GM12864 (cell line): ENCODE measurements around the gene AFF4.
"Not testable (repeated sequence)": the region's sequence is repeated elsewhere in the genome, so short reads cannot be mapped to it uniquely, and the experiment has no call there.

Experiments
- DNase-seq: peaks from one replicate; pipeline ENCODE4 v3.0.0-alpha.2; 2011; ENCODE audit warnings: low read depth
- H3K4me3 ChIP-seq: 2 replicates; pipeline ENCODE4 v1.5.1; 2011; ENCODE audit warnings: mild to moderate bottlenecking, low read depth, low read length, control low read depth
- TF ChIP-seq, protein P1 (sequence below): IDR thresholded peaks from 2 replicates; pipeline ENCODE4 v1.5.1; 2011; ENCODE audit warnings: low read depth, mild to moderate bottlenecking, moderate library complexity, low read length, control low read depth, inconsistent platforms; ENCODE audit errors: missing control alignments

AFF4 gene

DNA sequence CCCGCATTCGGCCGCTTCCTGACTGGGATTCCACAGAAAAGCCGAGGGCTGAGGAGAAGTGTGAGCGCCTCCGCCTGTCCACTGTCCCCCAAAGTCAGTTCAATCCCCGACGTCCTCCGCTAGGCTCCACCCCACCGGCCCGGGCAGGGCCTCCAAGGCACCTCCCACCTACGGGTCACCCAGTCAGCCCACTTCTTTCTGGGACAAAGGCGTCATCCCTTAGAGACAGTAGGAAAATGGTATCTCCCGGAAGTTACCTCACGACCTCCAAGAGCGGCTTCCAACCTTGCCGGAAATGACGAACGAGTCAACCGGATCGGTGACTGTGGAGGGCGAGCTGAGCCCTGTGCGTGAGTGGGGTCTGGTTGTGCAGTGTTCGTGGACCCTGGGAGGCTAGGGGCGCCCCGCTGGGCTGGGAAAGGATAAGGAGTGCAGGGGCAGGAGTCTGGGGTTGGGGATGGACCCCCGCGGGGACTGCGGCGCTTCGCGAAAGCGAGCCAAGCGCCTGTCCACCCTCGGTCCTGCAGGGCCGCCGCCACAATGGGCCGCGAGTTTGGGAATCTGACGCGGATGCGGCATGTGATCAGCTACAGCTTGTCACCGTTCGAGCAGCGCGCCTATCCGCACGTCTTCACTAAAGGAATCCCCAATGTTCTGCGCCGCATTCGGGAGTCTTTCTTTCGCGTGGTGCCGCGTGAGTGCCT lies 96.9 kb downstream of the AFF4 start, which contains the start of the genes GDF9 and UQCRQ:
Gene GDF9, minus strand, starts transcription at position 128 of the 704 bp plus-strand sequence. CDS start 1,936 bp downstream, outside the sequence.
Gene UQCRQ, plus strand, starts transcription at position 301 of the 704 bp plus-strand sequence. Its CDS starts 240 bp downstream, at position 541.
- H3K4me3 ChIP-seq = peak within 1 kb of the TSS; percentile 73
- peak; percentile 100 for DNase-seq
- TF ChIP-seq, protein P1, sequence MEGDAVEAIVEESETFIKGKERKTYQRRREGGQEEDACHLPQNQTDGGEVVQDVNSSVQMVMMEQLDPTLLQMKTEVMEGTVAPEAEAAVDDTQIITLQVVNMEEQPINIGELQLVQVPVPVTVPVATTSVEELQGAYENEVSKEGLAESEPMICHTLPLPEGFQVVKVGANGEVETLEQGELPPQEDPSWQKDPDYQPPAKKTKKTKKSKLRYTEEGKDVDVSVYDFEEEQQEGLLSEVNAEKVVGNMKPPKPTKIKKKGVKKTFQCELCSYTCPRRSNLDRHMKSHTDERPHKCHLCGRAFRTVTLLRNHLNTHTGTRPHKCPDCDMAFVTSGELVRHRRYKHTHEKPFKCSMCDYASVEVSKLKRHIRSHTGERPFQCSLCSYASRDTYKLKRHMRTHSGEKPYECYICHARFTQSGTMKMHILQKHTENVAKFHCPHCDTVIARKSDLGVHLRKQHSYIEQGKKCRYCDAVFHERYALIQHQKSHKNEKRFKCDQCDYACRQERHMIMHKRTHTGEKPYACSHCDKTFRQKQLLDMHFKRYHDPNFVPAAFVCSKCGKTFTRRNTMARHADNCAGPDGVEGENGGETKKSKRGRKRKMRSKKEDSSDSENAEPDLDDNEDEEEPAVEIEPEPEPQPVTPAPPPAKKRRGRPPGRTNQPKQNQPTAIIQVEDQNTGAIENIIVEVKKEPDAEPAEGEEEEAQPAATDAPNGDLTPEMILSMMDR = no peak

DNA sequence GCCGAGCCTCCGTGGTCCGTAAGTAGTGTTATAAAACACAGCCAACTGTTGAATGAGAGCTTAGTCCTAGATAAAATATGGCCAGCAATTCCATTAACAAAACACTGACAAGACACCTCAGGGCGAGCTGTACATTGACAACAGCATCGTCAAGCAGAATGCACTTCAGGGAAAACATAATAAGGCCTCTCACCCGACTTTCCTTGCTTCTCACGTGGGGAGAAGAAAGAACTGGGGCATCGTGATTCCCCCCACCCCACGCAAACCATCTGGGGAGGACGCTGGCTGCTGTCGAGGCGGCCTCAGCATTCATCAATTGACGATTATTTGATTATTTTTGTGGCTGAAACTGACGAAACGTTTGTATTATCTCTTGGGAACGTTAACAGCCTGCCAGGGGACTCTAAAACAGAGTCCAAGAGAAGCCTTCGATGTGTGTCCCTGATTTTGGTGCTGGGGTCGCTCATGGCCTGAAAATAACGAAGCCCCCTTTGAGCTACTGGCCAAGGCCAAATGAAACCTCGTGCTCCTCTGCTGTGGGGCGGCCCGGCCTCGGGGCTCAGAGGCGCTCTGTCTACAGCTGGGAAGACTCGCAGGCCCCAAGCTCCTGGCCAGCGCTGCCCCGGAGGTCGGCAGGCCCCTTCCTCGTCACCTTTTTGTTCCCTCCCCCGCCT lies 97.6 kb downstream of the AFF4 start:
- H3K4me3 ChIP-seq = peak overlapping the region; percentile 73
- TF ChIP-seq, protein P1 = no peak
- DNase-seq = no peak

DNA sequence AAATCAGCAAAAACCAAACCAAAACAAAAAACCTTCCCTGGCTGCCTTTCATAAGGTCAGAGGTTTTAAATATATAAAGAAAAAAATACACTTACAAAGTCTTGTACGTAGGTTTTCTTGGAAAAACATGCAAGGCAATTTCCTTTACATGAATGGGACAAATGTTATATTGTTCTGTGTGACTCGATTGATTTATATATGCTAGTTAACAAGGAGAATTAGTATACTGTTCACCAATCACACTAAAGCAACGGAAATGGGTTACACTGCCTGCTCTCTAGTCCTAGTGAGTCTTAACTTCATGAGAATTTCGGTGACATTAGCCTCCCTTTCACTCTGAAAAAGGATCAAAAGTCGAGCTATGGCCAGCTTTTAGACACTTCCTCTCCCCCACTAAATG lies 102.7 kb downstream of the AFF4 start:
- no peak for DNase-seq
- TF ChIP-seq, protein P1 = no peak
- H3K4me3 ChIP-seq = no peak overlapping the region

DNA sequence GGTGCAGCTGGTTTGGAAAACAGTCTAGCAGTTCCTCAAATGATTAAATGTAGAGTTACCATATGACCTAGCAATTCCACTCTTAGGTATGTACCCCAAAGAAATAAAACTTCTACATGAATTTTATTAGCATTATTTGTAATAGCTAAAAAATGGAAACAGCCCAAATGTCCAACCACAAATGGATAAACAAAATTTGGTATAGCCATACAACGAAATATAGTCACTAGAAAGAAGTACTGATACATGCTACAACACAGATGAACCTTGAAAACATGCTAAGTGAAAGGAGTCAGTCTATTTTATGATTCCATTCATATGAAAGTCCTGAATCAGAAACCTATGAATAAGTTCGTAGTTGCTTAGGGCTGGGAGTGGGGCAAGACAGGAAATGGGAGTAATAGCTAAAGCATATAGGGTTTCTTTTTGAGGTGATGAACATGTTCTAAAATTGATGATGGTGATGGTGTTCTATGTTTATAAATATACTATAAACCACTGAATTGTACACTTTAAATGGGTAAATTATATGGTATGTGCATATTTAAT lies 103.5 kb downstream of the AFF4 start:
- no peak overlapping the region for H3K4me3 ChIP-seq

DNA sequence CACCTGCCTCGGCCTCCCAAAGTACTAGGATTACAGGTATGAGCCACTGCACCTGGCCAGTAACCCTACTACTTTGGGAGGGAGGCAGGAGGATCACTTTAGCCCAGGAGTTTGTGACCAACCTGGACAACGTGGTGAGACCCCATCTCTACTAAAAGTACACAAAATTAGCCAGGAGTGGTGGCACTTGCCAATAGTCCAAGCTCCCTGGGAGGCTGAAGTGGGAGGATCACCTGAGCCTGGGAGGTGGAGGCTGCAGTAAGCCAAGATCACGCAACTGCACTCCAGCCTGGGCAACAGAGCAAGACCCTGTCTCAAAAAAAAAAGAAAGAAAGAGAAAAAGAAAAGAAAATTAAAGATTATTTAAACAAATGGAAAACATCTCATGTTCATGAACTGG lies 107.4 kb downstream of the AFF4 start:
- TF ChIP-seq, protein P1 = no peak
- DNase-seq = no peak
- H3K4me3 ChIP-seq = no peak overlapping the region

More for the DNA sequence above, 103.5 kb downstream of the AFF4 start:
- DNase-seq = no peak
- TF ChIP-seq, protein P1 = no peak

DNA sequence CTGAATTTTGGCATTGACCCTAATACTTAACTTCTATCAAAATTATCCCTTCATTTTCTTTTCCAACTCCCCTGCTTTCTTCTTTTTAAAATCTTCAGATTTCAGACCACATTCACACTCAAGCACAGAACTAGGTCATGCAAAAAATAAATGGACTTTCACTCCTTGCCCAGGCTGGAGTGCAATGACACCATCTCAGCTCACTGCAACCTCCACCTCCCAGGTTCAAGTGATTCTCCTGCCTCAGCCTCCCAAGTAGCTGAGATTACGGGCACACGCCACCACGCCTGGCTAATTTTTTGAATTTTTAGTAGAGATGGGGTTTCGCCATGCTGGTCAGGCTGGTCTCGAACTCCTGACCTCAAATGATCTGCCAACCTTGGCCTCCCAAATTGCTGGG lies 108.4 kb downstream of the AFF4 start:
- not testable (repeated sequence) for H3K4me3 ChIP-seq, DNase-seq

DNA sequence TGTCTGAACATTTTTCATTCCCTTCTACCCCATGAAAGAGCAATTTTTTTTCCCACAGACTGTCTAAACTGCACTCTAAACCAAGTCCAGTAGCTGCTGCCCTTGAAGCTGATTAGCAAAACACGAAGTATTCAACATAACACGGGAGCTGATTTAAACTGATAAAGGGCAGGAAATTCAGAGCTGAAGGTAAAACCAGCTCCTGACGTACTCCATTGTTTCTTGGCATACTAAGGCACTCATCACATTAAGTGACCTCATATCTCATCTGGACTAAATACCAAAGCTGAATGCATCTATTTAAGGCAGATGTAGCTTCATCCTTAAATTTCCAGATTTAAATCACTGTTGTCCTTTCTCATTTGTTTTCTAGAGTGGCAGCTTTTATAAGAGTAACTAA lies 109.1 kb downstream of the AFF4 start:
- no peak overlapping the region for H3K4me3 ChIP-seq
- TF ChIP-seq, protein P1 = no peak
- no peak for DNase-seq
